GM23248 (cell line): ENCODE measurements around the gene IKBIP. TPM values are rescaled to one million over a fixed set of nuclear protein-coding genes. Genes with fewer than 3 reads are reported as not detected.
"Not testable (repeated sequence)": the region's sequence is repeated elsewhere in the genome, so short reads cannot be mapped to it uniquely, and the experiment has no call there.

ENCODE experiments used
- DNase-seq: peaks from one replicate; pipeline ENCODE4 v3.0.0-alpha.2; 2015
- H2AFZ ChIP-seq: fragments of 200-600 bp; sonication (generic); 2 replicates; pipeline ENCODE4 v1.6.1; 2016; ENCODE audit warnings: antibody characterized with exemption
- H3F3A ChIP-seq: fragments of 200-600 bp; sonication (generic); 2 replicates; pipeline ENCODE4 v1.6.1; 2016; ENCODE audit warnings: mild to moderate bottlenecking, antibody characterized with exemption, mixed run types; ENCODE audit not compliant: insufficient read depth
- H3K27ac ChIP-seq: fragments of 200-600 bp; sonication (generic); 2 replicates; pipeline ENCODE4 v1.5.1; 2016; ENCODE audit warnings: mild to moderate bottlenecking
- H3K27me3 ChIP-seq: fragments of 200-600 bp; sonication (generic); replicated peaks from 2 replicates; pipeline ENCODE4 v1.6.1; 2016; ENCODE audit warnings: mild to moderate bottlenecking; ENCODE audit not compliant: insufficient read depth
- H3K36me3 ChIP-seq: fragments of 200-600 bp; sonication (generic); 2 replicates; pipeline ENCODE4 v1.6.1; 2016; ENCODE audit warnings: low read depth, mild to moderate bottlenecking
- H3K4me1 ChIP-seq: fragments of 200-600 bp; sonication (generic); 2 replicates; pipeline ENCODE4 v1.6.1; 2016; ENCODE audit warnings: mild to moderate bottlenecking; ENCODE audit not compliant: insufficient read depth
- H3K4me2 ChIP-seq: fragments of 200-600 bp; sonication (generic); one replicate; pipeline ENCODE4 v1.6.1; 2016; ENCODE audit warnings: mild to moderate bottlenecking; ENCODE audit not compliant: unreplicated experiment
- H3K4me3 ChIP-seq: fragments of 200-600 bp; sonication (generic); 2 replicates; pipeline ENCODE4 v1.5.1; 2016; ENCODE audit warnings: mild to moderate bottlenecking
- H3K79me2 ChIP-seq: fragments of 200-600 bp; sonication (generic); 2 replicates; pipeline ENCODE4 v1.6.1; 2016; ENCODE audit warnings: mild to moderate bottlenecking; ENCODE audit not compliant: insufficient read depth
- H3K9ac ChIP-seq: fragments of 200-600 bp; sonication (generic); 2 replicates; pipeline ENCODE4 v1.6.1; 2016; ENCODE audit warnings: mild to moderate bottlenecking
- H3K9me2 ChIP-seq: fragments of 200-600 bp; sonication (generic); 2 replicates; pipeline ENCODE4 v1.6.1; 2016; ENCODE audit warnings: mixed run types, mild to moderate bottlenecking, moderate library complexity; ENCODE audit not compliant: insufficient read depth
- H3K9me3 ChIP-seq: fragments of 200-600 bp; sonication (generic); one replicate; pipeline ENCODE4 v1.6.1; 2017; ENCODE audit warnings: low read depth
- H4K20me1 ChIP-seq: fragments of 200-600 bp; sonication (generic); 2 replicates; pipeline ENCODE4 v1.6.0; 2016; ENCODE audit not compliant: insufficient read depth
- EZH2 ChIP-seq: fragments of 200-600 bp; sonication (generic); IDR thresholded peaks from 2 replicates; pipeline ENCODE4 v1.6.1; 2018; ENCODE audit warnings: antibody characterized with exemption, mild to moderate bottlenecking; ENCODE audit not compliant: insufficient read depth, poor library complexity, severe bottlenecking
- EZH2phosphoT487 ChIP-seq: fragments of 200-600 bp; sonication (generic); IDR thresholded peaks from 2 replicates; pipeline ENCODE4 v1.6.1; 2018; ENCODE audit warnings: antibody characterized with exemption, moderate library complexity, mild to moderate bottlenecking, low read depth; ENCODE audit not compliant: insufficient read depth
- WGBS, 2 experiments: methylation state at CpG; one replicate each; pipeline ENCODE4 v1.1.6; 2015 to 2017; ENCODE audit warnings: low lambda C conversion rate in 2 of 2, low coverage in 1 of 2; ENCODE audit errors: missing lambda C conversion rate in 2 of 2; 5-methylcytosine and 5-hydroxymethylcytosine counted together
- in situ Hi-C: fragments of 300-500 bp; cut with MboI; formaldehyde crosslinking; loops from 2 replicates; pipeline ENCODE4 v1.15.0; 2020
- polyA plus RNA-seq: library from polyadenylated mRNA; unstranded; fragments of >200 nt; fragmentation: Nextera tagmentation; extraction: Ambion mirVana; gene quantifications from 2 replicates; pipeline ENCODE4 v1.2.1, GENCODE V29; 2016
- total RNA-seq: library from RNA; depleted of rRNA; stranded (reverse); fragments of >200 nt; shearing (Covaris generic); gene quantifications from 2 replicates; pipeline ENCODE4 v1.2.3, GENCODE V29; 2014

IKBIP gene
- total and polyA plus RNA-seq, 2 experiments from 2014 or later = 122 to 125 TPM

GRCh38 chr12:98644433-98644711 is 216 bp downstream of the IKBIP start:
- peaks cover 9% of the 10 kb centered on the region for H3F3A ChIP-seq
- H3K4me2 ChIP-seq = peak overlapping the region; percentile 80
- H3K79me2 ChIP-seq = peaks cover 95% of the 10 kb centered on the region
- peak overlapping the region; percentile 86 for H3K4me3 ChIP-seq
- in situ Hi-C loops = loop anchor here (10.0 kb wide), 1 partner anchor 220 kb away; no protein-coding TSS in a partner anchor
- no peak for DNase-seq
- H3K27ac ChIP-seq = peak overlapping the region; percentile 99
- H3K9ac ChIP-seq = peak overlapping the region; percentile 99
- H3K9me2 ChIP-seq = no peaks in the 10 kb centered on the region
- peaks cover 21% of the 10 kb centered on the region for H3K4me1 ChIP-seq
- WGBS, 2 experiments = 0% methylated on average over 4 to 17 of the region's 20 CpGs
- H3K27me3 ChIP-seq = no peaks in the 10 kb centered on the region
- no peak for TF ChIP-seq EZH2phosphoT487
- no peak for TF ChIP-seq EZH2
- no peaks in the 10 kb centered on the region for H3K9me3 ChIP-seq
- peaks cover 11% of the 10 kb centered on the region; the same call in 1 of the 2 replicates for H3K36me3 ChIP-seq
- H4K20me1 ChIP-seq = no peaks in the 10 kb centered on the region
- peak overlapping the region; percentile 83 for H2AFZ ChIP-seq

- in situ Hi-C loops = loop anchor here (10.0 kb wide), 1 partner anchor 218 kb away; no protein-coding TSS in a partner anchor
Observed at GRCh38 chr12:98642801-98643200, 1.8 kb downstream of the IKBIP start.

GRCh38 chr12:98639491-98639890 is 5.1 kb downstream of the IKBIP start:
- peaks cover 33% of the 10 kb centered on the region for H3F3A ChIP-seq
- H3K9me3 ChIP-seq = no peaks in the 10 kb centered on the region
- H3K9me2 ChIP-seq = no peaks in the 10 kb centered on the region
- no peak overlapping the region for H2AFZ ChIP-seq
- H3K4me1 ChIP-seq = peaks cover 35% of the 10 kb centered on the region
- H3K4me2 ChIP-seq = no peak overlapping the region
- no peaks in the 10 kb centered on the region; the same call in 1 of the 2 replicates for H4K20me1 ChIP-seq
- H3K27me3 ChIP-seq = no peaks in the 10 kb centered on the region
- 82 to 86% methylated on average over 3 of the region's 3 CpGs for WGBS, 2 experiments
- no peaks in the 10 kb centered on the region for H3K36me3 ChIP-seq
- no peak overlapping the region for H3K9ac ChIP-seq
- no peak for DNase-seq
- no peak overlapping the region for H3K4me3 ChIP-seq
- in situ Hi-C loops = no loop called here
- TF ChIP-seq EZH2 (no peak), EZH2phosphoT487 (no peak)
- H3K27ac ChIP-seq = no peak overlapping the region
- peaks cover 100% of the 10 kb centered on the region for H3K79me2 ChIP-seq

More at GRCh38 chr12:98642801-98643200, 1.8 kb downstream of the IKBIP start:
- H3K27me3 ChIP-seq, DNase-seq, H3F3A ChIP-seq, H4K20me1 ChIP-seq, H2AFZ ChIP-seq, H3K9me2 ChIP-seq, H3K27ac ChIP-seq, H3K9me3 ChIP-seq, H3K36me3 ChIP-seq: not testable (repeated sequence)
- peaks cover 17% of the 10 kb centered on the region for H3K4me1 ChIP-seq
- peak overlapping the region; percentile 80 for H3K4me2 ChIP-seq
- H3K79me2 ChIP-seq = peaks cover 95% of the 10 kb centered on the region
- WGBS, 2 experiments = 95 to 98% methylated on average over 5 of the region's 5 CpGs
- peak overlapping the region; percentile 99 for H3K9ac ChIP-seq
- peak overlapping the region; percentile 86 for H3K4me3 ChIP-seq

- peak; percentile 6 for DNase-seq
- Histone ChIP-seq H4K20me1 (no peaks in the 10 kb centered on the region; the same call in 1 of the 2 replicates), H3K27me3 (no peaks in the 10 kb centered on the region), H3K9me2 (no peaks in the 10 kb centered on the region), H3K4me1 (peaks cover 34% of the 10 kb centered on the region), H3K79me2 (peaks cover 100% of the 10 kb centered on the region), H3K9me3 (no peaks in the 10 kb centered on the region), H3K4me3 (no peak overlapping the region), H2AFZ (no peak overlapping the region), H3F3A (peaks cover 28% of the 10 kb centered on the region), H3K27ac (no peak overlapping the region), H3K36me3 (peaks cover 6% of the 10 kb centered on the region; the same call in 1 of the 2 replicates), H3K4me2 (no peak overlapping the region), H3K9ac (no peak overlapping the region)
- in situ Hi-C loops = no loop called here
- WGBS, 2 experiments = 94 to 95% methylated on average over 2 of the region's 2 CpGs
- no peak for TF ChIP-seq EZH2
- TF ChIP-seq EZH2phosphoT487 = no peak
Observed at GRCh38 chr12:98638009-98638408, 6.6 kb downstream of the IKBIP start.

- no peaks in the 10 kb centered on the region for H3K27me3 ChIP-seq
- peaks cover 11% of the 10 kb centered on the region; the same call in 1 of the 2 replicates for H3K36me3 ChIP-seq
- H2AFZ ChIP-seq = no peak overlapping the region
- peaks cover 28% of the 10 kb centered on the region for H3F3A ChIP-seq
- TF ChIP-seq EZH2phosphoT487 (no peak), EZH2 (no peak)
- DNase-seq = no peak
- 94 to 96% methylated on average over 2 of the region's 2 CpGs for WGBS, 2 experiments
- no peak overlapping the region for H3K4me2 ChIP-seq
- in situ Hi-C loops = no loop called here
- no peaks in the 10 kb centered on the region; the same call in 1 of the 2 replicates for H4K20me1 ChIP-seq
- no peak overlapping the region for H3K27ac ChIP-seq
- H3K9me3 ChIP-seq = no peaks in the 10 kb centered on the region
- peaks cover 25% of the 10 kb centered on the region for H3K4me1 ChIP-seq
- no peak overlapping the region for H3K4me3 ChIP-seq
- peaks cover 98% of the 10 kb centered on the region for H3K79me2 ChIP-seq
- H3K9me2 ChIP-seq = no peaks in the 10 kb centered on the region
- H3K9ac ChIP-seq = no peak overlapping the region
Observed at GRCh38 chr12:98637068-98637467, 7.5 kb downstream of the IKBIP start.
